Right lobe of liver (tissue), 4 donors: Measurements from ENCODE around the gene FDX1.

ENCODE experiments used
- POLR2A ChIP-seq: fragments of 450-650 bp; IDR thresholded peaks from one replicate; pipeline ENCODE4 v1.6.1; 2017; ENCODE audit warnings: antibody characterized with exemption, mild to moderate bottlenecking
- TF ChIP-seq, protein P1 (sequence below), 4 donors: fragments of 200-600 bp in 3 of 4; fragments of 450-650 bp in 1 of 4; IDR thresholded peaks; one replicate each; pipeline versions ENCODE4 v1.5.1 to v1.8.0; 2016 to 2022; ENCODE audit warnings: antibody characterized with exemption in 4 of 4, mild to moderate bottlenecking in 2 of 4
- donor health status: DM: no; HTN: no; CAD: no.
- donor health status: DM: no; HTN: no; CAD: no.
- donor health status: DM: no; HTN: yes; CAD: no.

DNA sequence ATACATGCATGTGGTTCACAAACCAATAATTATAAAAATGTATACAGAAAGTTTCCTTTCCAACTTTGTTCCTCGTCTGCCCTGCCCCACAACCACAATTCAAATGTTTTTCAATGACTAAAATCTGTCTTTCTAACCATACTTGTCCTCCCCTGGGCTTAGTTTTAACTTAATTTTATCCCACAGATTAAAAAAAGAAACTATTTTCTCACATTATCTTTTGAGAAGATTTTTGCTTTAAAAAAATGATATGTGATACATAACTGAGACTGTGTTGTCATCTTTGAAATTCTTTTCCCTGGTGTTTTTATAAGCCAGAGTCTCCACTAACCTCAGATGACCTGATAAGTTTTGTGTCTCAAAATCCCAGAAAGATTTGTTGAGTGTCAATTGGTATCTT is 79.0 kb downstream of the FDX1 start:
- TF ChIP-seq, protein P1, sequence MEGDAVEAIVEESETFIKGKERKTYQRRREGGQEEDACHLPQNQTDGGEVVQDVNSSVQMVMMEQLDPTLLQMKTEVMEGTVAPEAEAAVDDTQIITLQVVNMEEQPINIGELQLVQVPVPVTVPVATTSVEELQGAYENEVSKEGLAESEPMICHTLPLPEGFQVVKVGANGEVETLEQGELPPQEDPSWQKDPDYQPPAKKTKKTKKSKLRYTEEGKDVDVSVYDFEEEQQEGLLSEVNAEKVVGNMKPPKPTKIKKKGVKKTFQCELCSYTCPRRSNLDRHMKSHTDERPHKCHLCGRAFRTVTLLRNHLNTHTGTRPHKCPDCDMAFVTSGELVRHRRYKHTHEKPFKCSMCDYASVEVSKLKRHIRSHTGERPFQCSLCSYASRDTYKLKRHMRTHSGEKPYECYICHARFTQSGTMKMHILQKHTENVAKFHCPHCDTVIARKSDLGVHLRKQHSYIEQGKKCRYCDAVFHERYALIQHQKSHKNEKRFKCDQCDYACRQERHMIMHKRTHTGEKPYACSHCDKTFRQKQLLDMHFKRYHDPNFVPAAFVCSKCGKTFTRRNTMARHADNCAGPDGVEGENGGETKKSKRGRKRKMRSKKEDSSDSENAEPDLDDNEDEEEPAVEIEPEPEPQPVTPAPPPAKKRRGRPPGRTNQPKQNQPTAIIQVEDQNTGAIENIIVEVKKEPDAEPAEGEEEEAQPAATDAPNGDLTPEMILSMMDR (IDR thresholded peaks at IDR 0.05) = no peak
- TF ChIP-seq POLR2A = no peak
